Right ventricle myocardium inferior (tissue), 1 donor: Measurements from ENCODE around the gene TRPM3. TPM values are rescaled to one million over a fixed set of nuclear protein-coding genes. Genes with fewer than 3 reads are reported as not detected.

ENCODE experiments used
- ATAC-seq: fragments of 200-7000 bp; cut with Tn5 transposase; one replicate; pipeline ENCODE4 v1.9.1; 2020; ENCODE audit warnings: mild to moderate bottlenecking, moderate library complexity
- DNase-seq: peaks from one replicate; pipeline ENCODE4 v3.0.0; 2021; ENCODE audit errors: missing footprints
- intact Hi-C: fragments of 100-400 bp; cut with DNase I; formaldehyde crosslinking; loops from one replicate; pipeline ENCODE4 v1.11.0; 2022
- total RNA-seq: library from RNA; stranded (reverse); fragmentation: NEBNext Ultra II Directional; extraction: Animal tissue kit (Norgen Biotek cat#: 25700); gene quantifications from one replicate; pipeline ENCODE4 v1.2.1, GENCODE V29; 2021
- donor health status: DM: no; HTN: yes; CAD: no; lungs with severe emphysema.

TRPM3 gene
- total RNA-seq, 1 donor from 2014 or later, result not detected

DNA sequence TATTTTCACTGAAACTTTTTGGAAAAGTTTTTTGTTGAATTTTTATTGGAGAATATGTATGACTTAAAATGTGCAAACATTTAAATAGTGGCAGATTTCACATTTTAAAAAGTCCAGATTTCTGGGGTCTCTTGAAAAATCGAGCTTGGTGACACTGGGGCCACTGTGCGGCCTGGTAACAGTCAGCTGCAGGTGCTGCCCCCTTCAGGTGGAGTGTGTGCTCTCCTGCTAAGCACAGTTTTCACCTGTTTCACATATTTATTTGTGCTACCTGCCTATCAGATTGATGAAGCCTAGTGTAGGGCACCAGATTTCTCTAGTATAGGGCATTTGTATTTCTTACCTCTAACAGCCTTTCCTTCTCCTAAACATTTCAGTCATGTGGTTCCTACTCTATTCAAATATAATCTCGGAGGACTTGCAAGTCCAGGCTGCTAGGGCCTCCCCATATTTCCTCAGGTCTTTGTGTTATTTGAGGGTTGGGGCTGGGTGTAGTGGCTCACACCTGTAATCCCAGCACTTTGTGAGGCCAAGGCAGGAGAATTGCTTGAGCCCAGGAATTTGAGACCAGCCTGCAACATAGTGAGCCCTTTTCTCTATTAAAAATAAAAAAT lies 611.2 kb downstream of the TRPM3 start:
- intact Hi-C loops, result no loop called here
- no peak for ATAC-seq
- no peak for DNase-seq

DNA sequence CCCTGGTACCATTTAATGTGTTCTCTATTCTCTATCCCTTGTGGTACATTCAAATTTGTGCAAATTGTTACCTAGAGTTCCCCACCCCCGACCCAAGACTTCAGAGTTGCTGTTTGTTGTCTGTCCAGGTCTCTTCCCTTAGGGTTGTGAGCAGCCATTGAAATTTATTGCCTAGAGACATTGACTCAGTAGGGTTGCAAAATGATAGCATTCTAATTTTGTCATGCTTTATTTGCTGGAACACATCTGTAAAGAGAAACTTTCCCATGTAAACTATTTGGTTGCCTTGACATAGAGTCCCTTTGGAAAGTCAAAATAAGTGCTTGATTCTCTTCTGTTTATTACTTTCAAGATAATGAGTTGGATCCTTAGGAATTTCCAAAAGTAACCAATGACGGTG lies 615.3 kb downstream of the TRPM3 start:
- no peak for ATAC-seq
- intact Hi-C loops, result no loop called here
- DNase-seq, result no peak

DNA sequence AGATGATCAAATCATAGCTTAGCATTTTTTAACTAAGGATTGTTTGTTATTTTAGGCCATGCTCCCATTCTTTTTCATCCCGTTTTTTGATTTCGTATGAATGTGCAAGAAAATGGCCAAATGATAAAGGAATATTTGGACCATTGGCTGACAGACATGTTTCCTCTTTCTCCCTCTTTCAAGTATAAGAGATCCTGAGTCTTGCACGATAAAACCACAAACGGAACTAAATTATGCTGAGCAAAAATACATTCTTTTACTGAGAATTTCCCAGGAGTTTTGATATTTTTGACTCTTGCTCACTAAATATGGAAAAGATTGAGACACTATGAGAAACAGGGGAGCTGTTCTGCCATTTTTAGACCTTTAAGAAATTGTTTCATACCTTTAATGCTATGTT lies 616.6 kb downstream of the TRPM3 start:
- intact Hi-C loops, result no loop called here
- ATAC-seq (no peak), DNase-seq (no peak)

DNA sequence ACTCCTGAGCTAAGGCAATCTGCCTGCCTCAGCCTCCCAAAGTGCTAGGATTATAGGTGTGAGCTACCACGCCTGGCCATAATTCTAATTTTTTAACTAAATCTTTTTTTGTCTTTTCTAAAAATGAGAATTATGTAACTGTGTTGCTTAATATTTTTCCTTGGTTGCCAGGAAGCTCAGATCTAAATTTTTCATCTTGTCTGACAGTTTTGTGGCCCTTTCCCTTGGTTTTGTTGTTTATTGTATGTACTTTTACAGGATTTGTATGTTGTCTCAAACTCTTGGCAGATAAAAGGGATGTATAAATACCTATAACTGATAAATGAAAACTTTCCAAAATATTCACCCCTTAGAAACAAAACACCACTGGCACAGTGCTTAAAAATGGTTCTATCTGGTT lies 618.7 kb downstream of the TRPM3 start:
- DNase-seq, result no peak
- ATAC-seq, result no peak
- intact Hi-C loops, result no loop called here

DNA sequence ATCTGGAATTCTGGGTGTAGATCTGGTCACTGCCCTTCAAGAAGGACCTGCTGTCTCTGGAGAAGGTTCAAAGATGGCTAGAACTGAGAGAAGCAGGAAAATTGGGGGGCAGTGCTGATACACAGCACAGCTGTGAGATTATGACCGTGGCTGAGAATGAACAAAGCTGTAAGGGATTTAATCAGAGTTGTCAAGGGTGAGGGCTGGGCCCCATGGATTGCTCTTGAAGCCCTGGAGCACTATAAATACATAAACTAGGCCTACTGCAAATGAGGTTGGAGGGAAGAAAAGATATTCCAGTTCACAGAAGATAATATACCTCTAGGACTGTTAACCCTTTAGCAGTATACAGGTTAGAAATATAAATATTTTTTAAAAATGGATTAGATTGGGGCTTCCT lies 620.6 kb downstream of the TRPM3 start:
- intact Hi-C loops, result no loop called here
- ATAC-seq, result no peak
- DNase-seq, result no peak

DNA sequence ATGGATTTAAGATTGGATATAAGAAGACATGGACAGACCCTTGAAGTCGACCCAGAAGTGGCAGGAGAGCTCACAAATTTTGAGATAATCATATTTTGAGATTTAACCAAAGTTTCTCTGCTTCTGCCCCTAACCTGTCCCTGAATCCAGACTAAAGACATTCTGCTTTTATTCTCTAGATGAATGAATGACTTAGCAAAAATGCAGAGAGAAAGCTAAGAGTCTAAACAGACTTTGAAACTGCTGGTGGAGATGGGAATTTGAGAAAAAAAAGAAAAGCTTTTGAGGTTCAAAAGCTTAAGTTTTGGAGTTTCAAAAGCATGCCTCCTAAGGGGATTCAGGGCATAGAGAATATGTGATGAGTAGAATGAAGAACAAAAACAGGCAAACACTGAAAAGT lies 621.8 kb downstream of the TRPM3 start:
- no peak for DNase-seq
- intact Hi-C loops, result loop anchor here (5.0 kb wide), 1 partner anchor 78 kb away; no protein-coding TSS in a partner anchor
- no peak for ATAC-seq

DNA sequence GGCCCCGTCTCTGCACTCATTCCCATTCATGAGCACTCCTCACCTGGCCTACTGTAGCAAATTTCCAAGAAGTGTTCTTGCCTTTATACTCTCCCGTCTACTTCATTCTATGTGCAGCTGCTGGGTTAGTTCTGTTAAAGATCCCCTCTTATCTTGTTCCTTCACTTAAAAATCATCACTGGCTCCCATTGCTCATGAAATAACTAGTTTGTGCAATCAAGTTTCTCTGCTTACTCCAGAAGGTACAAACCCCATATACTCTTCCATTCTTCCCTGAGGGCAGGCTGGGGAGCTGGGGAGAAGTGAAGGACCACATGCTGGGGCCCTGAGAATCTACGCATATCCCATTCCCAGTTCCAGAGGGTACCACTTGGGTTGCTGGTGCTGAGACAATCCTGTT lies 622.6 kb downstream of the TRPM3 start:
- no peak for DNase-seq
- ATAC-seq, result no peak
- intact Hi-C loops, result loop anchor here (5.0 kb wide), 1 partner anchor 78 kb away; no protein-coding TSS in a partner anchor

DNA sequence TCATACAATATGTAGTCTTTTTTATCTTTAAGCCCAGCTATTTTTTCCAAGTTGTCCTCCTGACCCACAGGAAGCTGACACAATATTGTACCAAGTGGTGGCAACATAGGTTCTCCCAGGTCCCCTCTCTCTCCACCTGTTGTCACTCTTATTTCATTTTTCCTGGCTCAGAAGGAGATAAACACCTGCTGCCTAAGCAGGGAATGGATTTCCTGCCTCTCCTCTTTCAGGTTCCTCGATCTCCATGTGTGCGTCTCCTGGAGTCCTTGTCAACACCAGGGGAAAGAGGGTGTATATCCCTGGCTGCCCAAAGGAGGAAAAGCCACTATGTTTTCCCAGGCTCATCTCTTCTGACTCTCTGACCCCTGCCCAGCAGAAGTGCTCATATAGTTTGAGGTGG lies 625.2 kb downstream of the TRPM3 start:
- no peak for ATAC-seq
- DNase-seq, result no peak
- intact Hi-C loops, result loop anchor here (5.0 kb wide), 1 partner anchor 81 kb away; no protein-coding TSS in a partner anchor

DNA sequence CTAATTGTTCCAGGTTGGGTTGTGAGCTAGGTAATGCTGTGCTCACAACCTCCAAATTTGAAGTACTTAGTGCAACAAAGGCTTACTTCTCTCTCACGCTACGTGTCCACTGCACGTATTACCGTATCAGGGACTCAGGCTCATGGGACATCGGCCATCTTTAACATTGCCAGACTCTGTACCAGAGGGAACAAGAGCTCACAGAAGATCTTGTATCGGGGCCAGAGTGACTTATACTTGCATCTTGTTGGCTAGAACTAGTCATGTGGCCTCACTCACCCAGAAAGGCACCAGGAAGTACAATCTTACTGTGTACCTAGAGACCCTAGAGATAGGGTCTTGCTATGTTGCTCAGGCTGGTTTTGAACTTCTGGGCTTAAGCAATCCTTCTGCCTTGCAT lies 625.9 kb downstream of the TRPM3 start:
- ATAC-seq (peak; percentile 21), DNase-seq (no peak)
- intact Hi-C loops, result loop anchor here (5.0 kb wide), 1 partner anchor 82 kb away; no protein-coding TSS in a partner anchor

DNA sequence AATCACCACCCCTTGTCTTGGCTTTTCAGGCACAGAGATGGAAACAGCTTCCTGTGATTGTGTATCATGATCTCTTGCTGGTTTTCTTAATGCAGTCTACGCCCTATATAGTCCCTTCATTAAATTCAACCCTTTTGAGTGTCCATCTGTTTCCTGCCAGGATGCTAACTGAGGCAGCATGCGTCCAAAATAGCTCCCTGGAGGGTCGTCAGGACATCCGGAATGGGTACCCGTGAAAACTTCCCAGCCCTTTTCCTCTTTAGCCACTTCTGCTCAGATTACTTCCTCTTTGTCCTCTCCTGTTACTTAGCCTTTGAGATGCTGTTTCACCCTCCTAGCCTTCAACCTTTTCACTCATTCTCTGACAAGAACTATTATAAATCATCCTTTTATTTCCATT lies 627.2 kb downstream of the TRPM3 start:
- intact Hi-C loops, result no loop called here
- ATAC-seq (peak; percentile 38), DNase-seq (no peak)

DNA sequence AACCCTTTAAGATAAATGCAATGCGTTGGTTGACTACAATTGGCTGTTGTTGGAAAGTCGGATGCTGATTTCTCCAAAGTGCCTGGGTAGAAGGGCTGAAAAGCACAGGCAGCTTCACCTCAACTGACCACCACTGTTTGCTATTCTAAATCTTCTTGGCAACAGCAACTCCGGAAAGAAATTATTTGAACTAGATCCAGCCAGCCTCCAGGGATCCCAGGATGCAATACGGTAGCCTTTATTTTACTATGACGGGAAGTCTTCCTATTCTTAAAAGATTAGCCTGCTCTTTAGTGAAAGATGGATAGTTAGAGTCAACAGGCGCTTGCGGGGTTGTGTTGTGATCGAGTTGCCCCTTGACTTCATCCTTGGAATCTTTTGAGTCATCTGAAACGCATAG lies 628.4 kb downstream of the TRPM3 start:
- intact Hi-C loops, result no loop called here
- ATAC-seq (no peak), DNase-seq (no peak)

DNA sequence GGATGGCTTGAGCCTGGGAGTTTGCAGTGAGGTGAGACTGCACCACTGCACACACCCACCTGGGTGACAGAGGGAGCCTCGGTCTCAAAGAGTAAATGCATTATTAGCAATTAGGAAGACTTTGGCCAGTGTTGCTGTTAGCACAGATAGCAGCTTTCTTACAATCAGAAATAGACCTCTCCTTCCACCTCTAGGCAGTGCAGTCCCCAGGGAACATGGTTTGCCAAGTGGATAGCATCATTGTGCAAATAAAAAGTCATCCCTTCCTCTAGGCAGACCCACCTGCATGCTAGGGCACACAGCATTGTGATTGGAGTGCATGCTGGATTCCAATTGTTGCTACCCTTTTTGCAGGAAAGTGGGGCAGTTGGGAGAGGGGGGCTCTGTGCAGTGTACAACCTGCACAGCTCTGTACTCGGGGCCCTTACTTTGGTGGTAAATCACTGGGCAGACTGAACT lies 629.1 kb downstream of the TRPM3 start:
- intact Hi-C loops, result no loop called here
- no peak for ATAC-seq
- no peak for DNase-seq

DNA sequence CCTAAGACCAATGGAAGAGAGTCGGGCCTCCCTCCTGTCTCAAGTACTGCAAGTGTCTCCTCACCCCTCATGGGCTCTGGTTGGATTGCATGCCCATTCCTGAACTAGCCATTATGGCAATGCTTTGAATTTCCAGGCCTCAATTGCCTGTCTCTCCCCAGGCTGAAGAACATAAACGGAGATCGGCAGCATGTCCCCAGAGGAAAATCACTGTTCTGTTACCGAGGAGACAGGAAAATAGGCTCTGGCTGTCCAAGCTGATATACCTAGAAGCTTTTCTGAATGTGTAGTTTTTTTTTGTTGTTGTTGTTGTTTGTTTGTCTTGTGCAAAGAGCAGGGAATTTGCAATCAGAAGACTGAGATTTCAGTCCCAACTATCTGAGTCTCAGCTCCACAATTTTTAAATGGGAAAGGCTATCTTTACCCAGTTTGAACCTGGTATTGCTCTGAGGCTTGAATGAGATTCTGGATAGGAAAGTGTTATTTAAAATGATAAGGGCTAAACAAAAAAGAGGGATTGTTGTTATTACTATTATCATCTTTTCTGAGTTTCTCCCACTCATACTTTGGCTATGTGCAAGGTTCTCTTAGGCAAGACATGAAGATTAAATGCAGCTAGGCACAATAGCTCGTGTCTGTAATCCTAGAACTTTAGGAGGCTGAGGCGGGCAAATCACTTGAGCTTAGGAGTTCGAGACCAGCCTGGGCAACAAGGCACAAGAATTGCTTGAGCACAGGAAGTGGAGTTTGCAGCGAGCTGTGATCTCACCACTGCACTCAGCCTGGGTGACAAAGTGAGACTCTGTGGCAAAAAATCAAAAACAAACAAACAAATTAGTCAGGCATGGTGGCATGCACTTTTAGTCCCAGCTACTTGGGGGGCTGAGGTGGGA lies 629.7 kb downstream of the TRPM3 start:
- intact Hi-C loops, result no loop called here
- ATAC-seq (no peak), DNase-seq (no peak)

DNA sequence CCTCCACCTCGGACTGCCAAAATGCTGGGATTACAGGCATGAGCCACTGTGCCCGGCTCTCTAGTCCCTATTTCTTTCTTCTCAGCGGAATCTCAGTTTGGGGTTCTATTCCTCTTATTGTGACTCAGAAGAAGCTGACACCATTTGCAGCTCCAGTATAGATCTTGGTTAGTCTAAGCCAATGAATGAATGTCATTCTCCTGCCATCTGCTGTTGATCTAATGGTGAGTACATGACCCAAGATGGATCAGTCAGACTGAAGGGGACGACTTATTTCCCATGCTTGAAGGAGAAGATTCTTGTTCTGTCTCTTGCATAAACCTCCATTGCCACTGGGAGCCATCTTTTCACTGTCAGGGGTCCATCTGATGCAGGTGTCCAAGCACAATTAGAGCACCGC lies 630.9 kb downstream of the TRPM3 start:
- intact Hi-C loops, result no loop called here
- ATAC-seq (no peak), DNase-seq (no peak)

DNA sequence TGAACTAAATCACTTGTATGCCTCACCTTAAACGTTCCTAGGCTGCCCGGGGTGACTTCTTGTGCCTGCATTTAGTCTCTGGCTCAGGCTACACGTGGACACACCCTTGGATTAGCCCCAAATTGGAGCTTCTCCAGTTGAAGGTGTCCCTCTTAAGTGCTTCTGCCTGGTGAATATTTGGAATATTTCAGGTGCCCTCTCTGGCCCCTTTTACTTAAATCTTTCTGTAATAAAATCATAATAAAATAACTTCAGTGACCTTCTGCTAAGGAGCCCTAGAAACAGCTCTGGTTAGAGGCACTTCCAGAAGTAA lies 632.7 kb downstream of the TRPM3 start:
- intact Hi-C loops, result no loop called here
- DNase-seq (no peak), ATAC-seq (no peak)

DNA sequence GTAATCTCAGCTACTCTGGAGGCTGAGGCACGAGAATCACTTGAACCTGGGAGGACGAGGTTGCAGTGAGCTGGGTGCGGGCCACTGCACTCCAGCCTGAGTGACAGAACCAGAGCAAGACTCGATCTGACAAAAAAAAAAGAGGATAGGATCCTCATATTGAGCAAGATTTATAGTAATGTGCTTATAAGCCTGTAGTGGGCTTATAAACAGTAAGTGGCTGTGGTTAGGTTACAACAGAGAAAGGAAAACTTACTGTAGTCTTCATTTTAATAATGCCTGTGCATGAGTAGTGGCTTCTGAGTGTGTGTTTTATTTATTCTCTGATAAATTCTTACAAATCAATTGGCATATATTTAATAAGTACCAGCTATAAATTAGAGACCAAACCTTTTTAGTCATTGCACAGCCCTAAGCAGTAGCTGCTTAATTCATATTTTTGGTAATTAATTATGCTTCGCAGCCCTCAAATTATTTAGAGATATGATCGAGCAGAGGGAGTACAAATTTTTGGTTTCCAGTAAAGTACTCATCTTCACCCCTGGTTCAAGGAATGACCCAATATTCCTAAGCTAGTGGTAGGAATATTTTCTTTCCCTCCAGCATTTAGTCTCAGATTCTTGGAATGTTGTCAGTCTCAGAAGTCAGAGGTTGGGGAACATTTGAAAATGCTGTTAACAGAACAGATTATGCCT lies 633.2 kb downstream of the TRPM3 start:
- no peak for ATAC-seq
- intact Hi-C loops, result no loop called here
- no peak for DNase-seq

DNA sequence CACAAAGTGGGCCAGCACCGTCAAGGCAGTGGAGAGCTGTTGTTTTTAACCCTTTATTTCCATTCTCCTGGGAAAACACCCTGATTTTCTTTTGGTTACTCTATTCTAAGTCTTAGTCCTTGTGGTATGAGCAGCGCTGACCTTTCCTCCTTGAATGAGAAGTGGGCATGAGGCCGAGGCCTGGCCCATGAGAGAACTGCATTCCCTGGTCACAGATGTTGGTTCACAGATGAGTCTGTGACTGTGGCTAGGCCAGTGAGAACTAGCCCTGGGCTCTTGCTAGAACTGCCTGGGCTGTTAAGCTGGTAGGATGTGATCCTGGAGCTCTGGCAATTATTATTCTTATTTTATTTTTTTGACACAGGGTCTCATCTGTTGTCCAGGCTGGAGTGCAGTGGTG lies 635.3 kb downstream of the TRPM3 start:
- intact Hi-C loops, result no loop called here
- ATAC-seq (peak; percentile 33), DNase-seq (no peak)

DNA sequence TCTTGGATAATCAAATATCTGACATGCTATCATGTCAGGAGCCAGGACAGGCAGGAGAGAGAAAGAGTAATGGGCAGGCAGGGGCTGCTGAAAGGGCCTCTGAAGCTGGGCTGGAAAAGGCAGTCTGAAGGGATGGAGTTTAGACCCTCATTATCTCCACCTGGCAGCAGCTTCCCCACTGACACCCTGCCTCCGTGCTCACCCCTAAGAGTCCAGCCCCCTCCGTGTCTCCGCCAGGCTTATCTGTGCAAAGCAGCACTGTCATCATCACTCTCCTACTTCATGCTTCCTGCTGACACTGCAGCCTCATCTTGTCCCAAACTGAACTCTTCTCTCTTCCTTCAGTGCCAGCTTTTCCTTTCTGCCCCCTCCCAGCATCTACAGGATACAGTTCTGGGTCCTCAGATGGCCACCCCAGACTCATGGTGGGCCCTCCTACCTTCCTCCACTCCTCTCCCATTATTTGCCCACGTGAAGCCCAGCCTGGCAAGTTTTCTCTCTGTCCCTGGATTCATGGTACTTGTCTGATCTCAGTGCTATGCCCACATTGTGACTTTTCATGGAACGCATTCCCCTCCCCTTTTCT lies 636.1 kb downstream of the TRPM3 start:
- intact Hi-C loops, result loop anchor here (1.0 kb wide), 1 partner anchor 66 kb away; no protein-coding TSS in a partner anchor
- peak; percentile 63 for ATAC-seq
- peak; percentile 74 for DNase-seq
